Pulmonary artery endothelial cell (primary cell): ENCODE data around the gene CROCC2. TPM values are rescaled to one million over a fixed set of nuclear protein-coding genes. Genes with fewer than 3 reads are reported as not detected.

Experiments used
- DNase-seq: peaks from one replicate; pipeline ENCODE4 v3.0.0-alpha.2; 2011; ENCODE audit warnings: low read depth, low spot score
- total RNA-seq: library from RNA; depleted of rRNA; stranded (reverse); fragments of >200 nt; gene quantifications from 2 replicates; pipeline ENCODE4 v1.2.3, GENCODE V29; 2014

Gene CROCC2
- total RNA-seq, 1 donor from 2014 or later: not detected

GRCh38 chr2:240954436-240955305 is 48.5 kb downstream of the CROCC2 start:
- no peak for DNase-seq

GRCh38 chr2:240955306-240956170 is 49.4 kb downstream of the CROCC2 start:
- no peak for DNase-seq

- no peak for DNase-seq
Measured at GRCh38 chr2:240956171-240956934, 50.2 kb downstream of the CROCC2 start.

- no peak for DNase-seq
Measured at GRCh38 chr2:240956935-240957655, 51.0 kb downstream of the CROCC2 start.

GRCh38 chr2:240957656-240958365 is 51.7 kb downstream of the CROCC2 start:
- DNase-seq: no peak

DNA sequence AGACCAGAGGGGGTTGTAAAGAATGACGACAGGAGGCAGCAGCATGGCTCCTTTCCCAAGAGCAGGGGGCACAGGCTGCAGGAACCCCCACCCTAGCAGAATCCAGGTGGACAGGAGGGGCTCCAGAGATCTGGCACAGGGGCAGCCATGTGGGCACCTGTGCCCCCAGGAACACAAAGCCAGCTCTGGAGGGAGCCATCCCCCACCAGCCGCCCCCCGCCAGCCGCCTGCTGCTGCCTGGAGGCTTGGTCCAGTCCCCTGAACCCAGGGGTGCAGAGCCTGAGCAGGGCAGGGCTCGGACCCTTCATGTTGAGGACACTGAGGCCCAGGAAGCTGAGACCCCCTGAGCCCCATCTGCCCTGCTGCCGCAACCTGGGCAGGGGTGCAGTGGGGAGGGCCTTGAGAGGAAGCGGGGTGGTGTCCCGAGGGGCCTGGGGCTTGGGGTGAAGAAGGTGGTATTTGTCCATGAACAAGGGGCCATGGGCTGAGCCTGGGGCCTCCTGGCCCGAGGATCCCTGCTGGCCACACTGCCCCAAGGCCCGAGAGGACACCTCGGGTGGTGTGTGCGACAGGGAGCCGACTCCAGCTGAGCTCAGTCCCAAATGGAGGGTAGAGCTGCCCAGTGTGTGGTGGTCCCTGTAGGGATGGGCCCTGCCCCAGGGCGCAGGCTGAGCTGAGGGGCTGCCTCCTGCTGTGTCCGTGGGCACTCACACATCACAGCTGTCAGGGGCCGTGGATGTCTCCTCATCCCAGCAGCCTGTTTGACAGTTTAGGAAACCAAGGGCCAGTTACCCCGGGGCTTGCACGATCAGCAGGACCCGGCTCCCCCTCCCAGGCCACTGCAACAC is 52.5 kb downstream of the CROCC2 start:
- DNase-seq: no peak

GRCh38 chr2:240959214-240959940 is 53.2 kb downstream of the CROCC2 start:
- DNase-seq: no peak

DNA sequence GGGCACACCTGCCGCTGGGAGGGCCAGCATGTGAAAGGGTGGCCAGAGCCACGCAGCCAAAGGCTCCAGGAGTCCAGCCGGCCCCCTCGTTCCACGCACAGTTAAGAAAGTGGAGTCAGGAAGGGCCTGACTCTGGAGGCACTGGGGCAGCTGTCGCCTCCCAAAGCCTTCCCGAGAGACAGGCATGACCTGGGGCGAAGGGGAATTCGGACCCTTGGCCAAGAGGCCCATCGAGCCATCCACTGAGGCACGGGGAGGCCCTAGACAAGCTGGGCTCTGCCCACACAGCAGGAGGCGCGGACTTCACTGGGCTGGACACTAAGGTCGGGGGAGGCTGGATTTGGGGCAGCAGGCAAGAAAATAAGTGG is 53.8 kb downstream of the CROCC2 start:
- DNase-seq: no peak

DNA sequence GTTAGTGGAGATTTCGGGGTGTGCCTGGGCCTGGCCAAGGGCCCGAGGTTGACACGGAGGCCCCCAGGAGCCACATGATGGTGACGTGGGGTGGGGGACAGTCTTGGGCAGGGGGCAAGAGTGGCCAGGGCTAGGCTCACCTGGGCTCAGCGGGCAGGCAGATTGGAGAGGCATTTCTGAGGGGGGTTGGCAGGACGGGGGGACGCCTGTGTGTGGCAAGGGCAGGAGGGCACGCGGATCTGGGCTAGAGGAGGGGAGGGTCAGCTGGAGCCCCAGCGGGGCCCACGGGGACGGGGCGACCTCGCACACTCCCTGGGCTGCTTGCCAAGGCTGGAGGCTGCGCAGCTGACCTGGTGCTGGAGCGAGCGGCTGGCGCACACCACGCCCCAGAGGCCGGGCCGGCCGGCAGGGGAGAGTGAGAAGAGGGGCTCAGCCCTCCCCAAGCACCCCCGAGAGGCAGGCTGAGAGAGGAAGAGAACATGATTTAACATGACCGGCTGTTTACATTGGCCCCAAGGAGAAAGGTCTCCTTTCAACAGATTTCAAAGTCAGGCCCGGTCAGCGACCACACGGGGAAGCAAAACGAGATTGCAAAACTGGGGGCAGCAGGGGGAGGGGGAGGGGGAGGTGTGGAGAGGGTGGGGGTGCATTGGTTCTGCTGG is 54.3 kb downstream of the CROCC2 start:
- no peak for DNase-seq

GRCh38 chr2:240960971-240961876 is 55.1 kb downstream of the CROCC2 start:
- no peak for DNase-seq

DNA sequence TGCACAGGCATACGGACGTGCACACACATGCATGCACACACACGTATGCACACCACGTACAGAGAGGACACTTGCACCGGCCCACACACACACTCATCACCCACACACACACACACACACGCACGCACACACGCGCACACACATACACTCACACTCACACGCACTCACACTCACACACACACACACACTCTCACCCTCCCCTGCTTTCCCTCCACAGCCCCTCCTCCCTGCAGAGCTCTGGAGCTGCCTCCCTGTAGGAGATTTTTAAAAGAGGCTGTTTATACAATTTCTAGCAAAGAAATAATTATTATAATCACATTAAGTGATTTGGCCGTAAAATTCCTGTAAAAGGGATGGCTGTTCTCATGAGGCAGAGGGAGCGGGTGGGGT is 55.8 kb downstream of the CROCC2 start:
- no peak for DNase-seq

DNA sequence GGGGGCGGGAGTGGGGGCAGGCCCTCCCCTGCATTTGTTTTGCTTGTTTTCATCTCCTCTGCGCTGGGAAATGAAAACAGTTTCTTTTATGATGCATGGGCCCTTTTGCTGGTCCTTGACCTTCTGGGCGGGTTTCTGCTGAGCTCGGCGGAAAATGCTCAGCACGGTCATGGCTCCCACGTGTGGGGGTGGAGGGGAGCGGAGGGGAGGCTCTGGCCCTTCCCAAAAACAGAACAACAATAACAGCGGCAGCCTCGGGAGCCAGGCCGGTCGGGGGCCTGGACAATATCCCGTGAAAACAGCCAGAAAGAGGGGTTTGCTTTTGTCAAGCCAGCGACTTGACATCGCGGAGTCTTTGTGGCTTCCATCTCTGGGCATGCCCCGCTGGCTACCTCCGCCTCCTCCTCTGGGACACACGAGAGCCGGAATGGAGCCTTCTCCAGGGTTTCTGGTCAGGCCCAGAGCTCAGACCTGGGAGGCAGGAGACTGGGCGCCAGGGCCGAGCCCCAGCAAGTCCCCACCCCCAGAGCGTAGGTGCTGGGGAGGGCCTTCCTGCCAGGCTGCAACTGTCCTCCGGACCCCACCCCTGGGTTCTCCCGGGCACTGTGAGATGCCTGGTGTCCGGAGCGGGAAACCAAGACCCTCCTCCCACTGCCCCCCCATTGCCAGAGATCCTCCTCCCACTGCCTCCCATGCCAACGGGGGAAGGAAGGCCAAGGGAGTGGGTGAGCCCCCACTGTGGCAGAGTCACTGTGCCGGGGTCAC is 56.3 kb downstream of the CROCC2 start:
- no peak for DNase-seq

DNA sequence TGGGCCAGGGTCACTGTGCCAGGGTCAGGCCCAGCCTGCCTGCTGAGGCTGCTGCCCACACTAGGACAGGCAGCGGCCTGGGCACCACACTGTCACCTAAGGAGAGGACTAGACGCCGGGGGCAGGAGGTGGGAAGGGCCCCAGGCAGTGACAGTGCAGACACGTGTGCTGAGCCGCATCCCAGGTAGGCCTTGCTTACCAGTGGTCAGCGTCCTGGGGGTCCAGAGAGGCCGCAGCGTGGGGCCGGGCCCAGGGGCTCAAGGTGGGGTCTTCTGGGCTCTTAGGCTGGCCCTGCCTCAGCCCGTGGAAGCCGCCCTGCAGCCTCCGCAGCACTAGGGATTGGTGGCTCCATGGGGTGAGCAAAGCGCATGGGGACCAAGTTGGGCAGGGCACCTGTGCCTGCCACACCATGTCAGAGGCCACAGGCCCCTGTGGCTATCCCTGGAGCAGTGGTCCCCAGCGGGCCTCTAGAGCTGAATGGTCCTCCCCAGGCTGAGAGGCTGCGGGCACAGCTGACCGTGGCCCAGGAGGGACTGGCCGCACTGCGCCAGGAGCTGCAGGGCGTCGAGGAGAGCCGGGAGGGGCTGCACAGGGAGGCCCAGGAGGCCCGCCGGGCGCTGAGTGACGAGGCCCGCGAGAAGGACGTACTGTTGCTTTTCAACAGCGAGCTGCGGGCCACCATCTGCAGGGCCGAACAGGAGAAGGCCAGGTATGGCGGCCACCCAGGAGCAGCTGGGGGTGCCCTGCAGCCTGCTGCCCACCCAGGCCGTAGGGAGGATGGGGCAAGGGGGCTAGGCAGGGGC is 57.1 kb downstream of the CROCC2 start:
- no peak for DNase-seq

GRCh38 chr2:240963868-240964703 is 58.0 kb downstream of the CROCC2 start:
- no peak for DNase-seq
